Neural cell (in vitro differentiated cells): Measurements from ENCODE around the gene PRDX5. TPM values are rescaled to one million over a fixed set of nuclear protein-coding genes. Genes with fewer than 3 reads are reported as not detected.

ENCODE experiments used
- H2AFZ ChIP-seq: fragments of 200-600, 300-800 bp; sonication (generic), shearing (Covaris generic); 2 replicates; pipeline ENCODE4 v1.6.0; 2014; ENCODE audit warnings: low read depth, mild to moderate bottlenecking, antibody characterized with exemption, low read length, moderate library complexity
- H3F3A ChIP-seq: fragments of 200-600 bp; shearing (Covaris generic); 2 replicates; pipeline ENCODE4 v1.6.1; 2016; ENCODE audit warnings: mild to moderate bottlenecking, moderate library complexity, mixed read lengths, antibody characterized with exemption, low read length; ENCODE audit not compliant: insufficient read depth, poor library complexity, severe bottlenecking
- H3K27ac ChIP-seq: fragments of 200-600, 300-800 bp; sonication (generic), shearing (Covaris generic); 2 replicates; pipeline ENCODE4 v1.5.1; 2014; ENCODE audit warnings: mild to moderate bottlenecking, low read length, moderate library complexity
- H3K27me3 ChIP-seq: fragments of 300-800, 200-600 bp; sonication (generic), shearing (Covaris generic); 2 replicates; pipeline ENCODE4 v1.6.0; 2014; ENCODE audit warnings: mild to moderate bottlenecking, low read depth, low read length, moderate library complexity; ENCODE audit not compliant: insufficient read depth
- H3K36me3 ChIP-seq: fragments of 300-800, 200-600 bp; sonication (generic), shearing (Covaris generic); 2 replicates; pipeline ENCODE4 v1.5.1; 2014; ENCODE audit warnings: mild to moderate bottlenecking, antibody characterized with exemption, low read length, moderate library complexity; ENCODE audit not compliant: insufficient read depth
- H3K4me2 ChIP-seq: fragments of 300-800, 200-600 bp; sonication (generic), shearing (Covaris generic); 2 replicates; pipeline ENCODE4 v1.6.0; 2014; ENCODE audit warnings: mild to moderate bottlenecking, low read length
- H3K4me3 ChIP-seq: fragments of 300-800, 200-600 bp; sonication (generic), shearing (Covaris generic); 2 replicates; pipeline ENCODE4 v1.5.1; 2014; ENCODE audit warnings: mild to moderate bottlenecking, low read length, moderate library complexity
- H3K79me2 ChIP-seq: fragments of 200-600 bp; shearing (Covaris generic); replicated peaks from 2 replicates; pipeline ENCODE4 v1.6.0; 2014; ENCODE audit warnings: mild to moderate bottlenecking, low read length, moderate library complexity; ENCODE audit not compliant: insufficient read depth
- H3K9ac ChIP-seq: fragments of 300-800, 200-600 bp; sonication (generic), shearing (Covaris generic); 2 replicates; pipeline ENCODE4 v1.6.1; 2016; ENCODE audit warnings: mild to moderate bottlenecking, low read length, mixed read lengths
- H3K9me2 ChIP-seq: fragments of 200-600 bp; shearing (Covaris generic); 2 replicates; pipeline ENCODE4 v1.6.1; 2016; ENCODE audit warnings: mild to moderate bottlenecking, low read length, mixed read lengths; ENCODE audit not compliant: insufficient read depth
- H3K9me3 ChIP-seq: fragments of 200-600, 300-800 bp; sonication (generic), shearing (Covaris generic); 2 replicates; pipeline ENCODE4 v1.6.1; 2016; ENCODE audit warnings: mild to moderate bottlenecking, mixed run types, low read length, moderate library complexity, mixed read lengths
- H4K20me1 ChIP-seq: fragments of 200-600 bp; shearing (Covaris generic); 2 replicates; pipeline ENCODE4 v1.6.1; 2016; ENCODE audit warnings: mild to moderate bottlenecking, mixed run types; ENCODE audit not compliant: insufficient read depth
- CTCF ChIP-seq: fragments of 450-650 bp; IDR thresholded peaks from 2 replicates; pipeline ENCODE4 v1.5.1; 2014; ENCODE audit warnings: antibody characterized with exemption, mild to moderate bottlenecking, moderate library complexity; ENCODE audit not compliant: poor library complexity, severe bottlenecking
- EZH2 ChIP-seq: fragments of 200-600, 300-800 bp; shearing (Covaris generic), sonication (generic); IDR thresholded peaks from 2 replicates; pipeline ENCODE4 v1.6.1; 2014; ENCODE audit warnings: antibody characterized with exemption, low read length, borderline replicate concordance, mild to moderate bottlenecking; ENCODE audit not compliant: insufficient read depth, poor library complexity, severe bottlenecking
- REST ChIP-seq: IDR thresholded peaks from 2 replicates; pipeline ENCODE4 v1.6.1; 2012; ENCODE audit warnings: borderline replicate concordance
- SMC3 ChIP-seq: fragments of 450-650 bp; conservative IDR thresholded peaks from 2 replicates; pipeline ENCODE4 v1.6.1; 2014; ENCODE audit warnings: antibody characterized with exemption, mild to moderate bottlenecking, moderate library complexity; ENCODE audit not compliant: poor library complexity
- polyA plus RNA-seq: library from polyadenylated mRNA; depleted of rRNA; stranded (reverse); fragments of >200 nt; gene quantifications from 2 replicates; pipeline ENCODE4 v1.2.3, GENCODE V29; 2014

The PRDX5 gene
- polyA plus RNA-seq, 1 donor from 2014 or later: 452 TPM

- Histone ChIP-seq H3K9ac (peak overlapping the region; percentile 71), H3K27ac (no peak overlapping the region), H2AFZ (no peak overlapping the region), H3K9me2 (no peaks in the 10 kb centered on the region), H3K79me2 (no peaks in the 10 kb centered on the region), H3K4me3 (peak overlapping the region; percentile 75), H3F3A (no peaks in the 10 kb centered on the region), H3K4me2 (no peak overlapping the region), H4K20me1 (no peaks in the 10 kb centered on the region), H3K27me3 (no peaks in the 10 kb centered on the region), H3K9me3 (no peaks in the 10 kb centered on the region), H3K36me3 (no peaks in the 10 kb centered on the region)
- no peak for TF ChIP-seq EZH2
Observed at GRCh38 chr11:64357904-64358535, 40.1 kb downstream of the PRDX5 start.

DNA sequence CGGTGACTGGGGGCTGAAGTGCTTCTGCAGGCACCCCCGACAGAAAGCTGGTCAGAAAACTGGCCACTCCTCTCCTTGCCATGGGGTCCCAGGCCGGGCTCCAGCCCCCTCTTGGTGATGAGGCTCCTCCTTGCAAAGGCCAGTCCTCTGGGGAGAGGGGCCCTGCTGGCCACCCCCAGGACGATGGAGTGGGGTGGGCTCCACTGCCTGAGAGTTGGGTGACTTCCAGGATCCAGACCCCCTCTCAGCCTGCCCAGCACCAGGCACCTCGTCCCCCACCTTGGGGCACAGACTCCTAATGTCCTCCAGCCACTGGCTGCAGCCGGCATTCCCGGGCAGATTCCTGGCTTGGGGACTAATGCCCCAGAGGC lies 40.6 kb downstream of the PRDX5 start:
- peak overlapping the region; percentile 60 for H2AFZ ChIP-seq
- H3K9ac ChIP-seq: peak overlapping the region; percentile 71

More for the DNA sequence above, 40.6 kb downstream of the PRDX5 start:
- Histone ChIP-seq H3K9me3 (no peaks in the 10 kb centered on the region), H3K9me2 (no peaks in the 10 kb centered on the region), H3K36me3 (no peaks in the 10 kb centered on the region), H3K4me3 (peak overlapping the region; percentile 75), H4K20me1 (no peaks in the 10 kb centered on the region), H3K79me2 (no peaks in the 10 kb centered on the region), H3K4me2 (peak overlapping the region; percentile 73), H3F3A (no peaks in the 10 kb centered on the region), H3K27me3 (no peaks in the 10 kb centered on the region), H3K27ac (no peak overlapping the region)
- peak; percentile 9 for TF ChIP-seq REST
- no peak for TF ChIP-seq CTCF
- no peak for TF ChIP-seq SMC3
